GM12878 (cell line): ENCODE data around the gene GRM5. TPM values are rescaled to one million over a fixed set of nuclear protein-coding genes. Genes with fewer than 3 reads are reported as not detected.

ENCODE experiments used
- ATAC-seq: fragments of 200-7000 bp; cut with Tn5 transposase; 3 replicates; pipeline ENCODE4 v1.9.1; 2020; ENCODE audit warnings: mild to moderate bottlenecking, moderate library complexity
- BruUV-seq: library from RNA; stranded (reverse); fragments of 400-500 nt; replicated peaks from 2 replicates; lab custom pipeline; 2021; lab: Mats Ljungman, UMichigan
- CTCF ChIA-PET: fragments of 300-600 bp; sonication (Branson Sonifier 250); formaldehyde crosslinking; extraction: SDS; loops from one replicate; lab custom pipeline; 2021; ENCODE audit warnings: inconsistent platforms; lab: Yijun Ruan, JAX
- POLR2A ChIA-PET: fragments of 350-600 bp; formaldehyde crosslinking; extraction: SDS; loops from one replicate; lab custom pipeline; 2021; ENCODE audit warnings: inconsistent platforms; lab: Charles Lee
- RAD21 ChIA-PET: fragments of 300-600 bp; sonication (Branson Sonifier 250); formaldehyde crosslinking; loops from one replicate; lab custom pipeline; 2023; ENCODE audit warnings: antibody characterized with exemption; ENCODE audit not compliant: unreplicated experiment; lab: Charles Lee
- SMC1A ChIA-PET: fragments of 300-600 bp; sonication (Branson Sonifier 250); formaldehyde crosslinking; loops from one replicate; lab custom pipeline; 2023; ENCODE audit not compliant: unreplicated experiment, uncharacterized antibody; lab: Charles Lee
- DNase-seq: peaks from one replicate; pipeline ENCODE4 v3.0.0-alpha.2; 2011; ENCODE audit warnings: low read depth, low spot score
- FAIRE-seq: peaks from 3 replicates; lab custom pipeline; 2011; peaks lifted over from hg19 to GRCh38; lab: Jason Lieb, UNC
- H2AFZ ChIP-seq: 2 replicates; pipeline ENCODE4 v1.6.0; 2011; ENCODE audit warnings: low read depth, low read length, control low read depth; ENCODE audit not compliant: control insufficient read depth
- H3K27ac ChIP-seq: 2 replicates; pipeline ENCODE4 v1.5.1; 2011; ENCODE audit warnings: control low read depth; ENCODE audit not compliant: control insufficient read depth, insufficient read depth
- H3K27me3 ChIP-seq, 2 experiments: replicated peaks in 1 of 2; 2 replicates each; pipeline versions ENCODE4 v1.6.0 to v1.6.1; 2011; ENCODE audit warnings: low read length in 1 of 2; ENCODE audit not compliant: control insufficient read depth in 2 of 2, insufficient read depth in 2 of 2
- H3K36me3 ChIP-seq, 2 experiments: 2 replicates each; pipeline ENCODE4 v1.5.1; 2011; ENCODE audit warnings: low read length in 1 of 2; ENCODE audit not compliant: control insufficient read depth in 2 of 2, insufficient read depth in 2 of 2
- H3K4me1 ChIP-seq: 2 replicates; pipeline ENCODE4 v1.6.1; 2011; ENCODE audit warnings: mild to moderate bottlenecking, low read length, moderate library complexity, mixed read lengths; ENCODE audit not compliant: control insufficient read depth, insufficient read depth
- H3K4me2 ChIP-seq: 2 replicates; pipeline ENCODE4 v1.6.0; 2011; ENCODE audit warnings: control low read depth; ENCODE audit not compliant: control insufficient read depth, insufficient read depth
- H3K4me3 ChIP-seq: fragments of 200-600 bp; sonication (generic); 2 replicates; pipeline ENCODE4 v1.5.1; 2016
- H3K79me2 ChIP-seq: 2 replicates; pipeline ENCODE4 v1.6.0; 2011; ENCODE audit warnings: low read length; ENCODE audit not compliant: control insufficient read depth, insufficient read depth
- H3K9ac ChIP-seq: 2 replicates; pipeline ENCODE4 v1.8.0; 2011; ENCODE audit warnings: low read length, control low read depth, mixed read lengths; ENCODE audit not compliant: control insufficient read depth, insufficient read depth
- H3K9me3 ChIP-seq: replicated peaks from 3 replicates; pipeline ENCODE4 v1.5.1; 2011; ENCODE audit warnings: mild to moderate bottlenecking, low read length; ENCODE audit not compliant: control insufficient read depth, insufficient read depth
- H4K20me1 ChIP-seq: 2 replicates; pipeline ENCODE4 v1.6.0; 2011; ENCODE audit not compliant: control insufficient read depth, insufficient read depth
- ATF7 ChIP-seq: fragments of 450-650 bp; IDR thresholded peaks from 2 replicates; pipeline ENCODE4 v1.6.1; 2016; ENCODE audit warnings: low read depth, mild to moderate bottlenecking
- BHLHE40 ChIP-seq, 2 experiments: fragments of 450-650 bp in 1 of 2; IDR thresholded peaks; 2 replicates each; pipeline ENCODE4 v1.6.1; 2011 to 2017; ENCODE audit warnings: low read depth in 2 of 2, borderline replicate concordance in 1 of 2, improper control_type of control experiment in 1 of 2, low read length in 1 of 2, mild to moderate bottlenecking in 1 of 2
- EED ChIP-seq: sonication (generic); IDR thresholded peaks from 2 replicates; pipeline ENCODE4 v1.6.1; 2016; ENCODE audit warnings: antibody characterized with exemption, low read depth
- EGR1 ChIP-seq, 2 experiments: IDR thresholded peaks; 1 replicate in 1 of 2; 2 replicates in 1 of 2; pipeline ENCODE4 v1.6.1; 2011 to 2012; ENCODE audit warnings: low read depth in 2 of 2, low read length in 2 of 2, borderline replicate concordance in 1 of 2, mild to moderate bottlenecking in 1 of 2, moderate library complexity in 1 of 2
- ESRRA ChIP-seq: IDR thresholded peaks from 2 replicates; pipeline ENCODE4 v1.6.1; 2012; ENCODE audit warnings: mild to moderate bottlenecking, low read length, improper control_type of control experiment
- FOS ChIP-seq: IDR thresholded peaks from 3 replicates; pipeline ENCODE4 v1.6.1; 2011; ENCODE audit warnings: borderline replicate concordance; ENCODE audit not compliant: insufficient read length; ENCODE audit errors: extremely low read depth
- HCFC1 ChIP-seq: fragments of 150-350 bp; IDR thresholded peaks from 2 replicates; pipeline ENCODE4 v1.6.1; 2014; ENCODE audit warnings: low read length
- IKZF1 ChIP-seq: fragments of 450-650 bp; conservative IDR thresholded peaks from 2 replicates; pipeline ENCODE4 v1.6.1; 2017; ENCODE audit warnings: antibody characterized with exemption, mild to moderate bottlenecking
- MEF2A ChIP-seq: IDR thresholded peaks from 2 replicates; pipeline ENCODE4 v1.6.1; 2011; ENCODE audit warnings: low read depth, mild to moderate bottlenecking, low read length, moderate library complexity; ENCODE audit not compliant: insufficient read depth
- MXI1 ChIP-seq: fragments of 150-350 bp; IDR thresholded peaks from 2 replicates; pipeline ENCODE4 v1.6.1; 2011; ENCODE audit warnings: low read depth, mild to moderate bottlenecking, inconsistent platforms, low read length, improper control_type of control experiment
- MYB ChIP-seq: fragments of 150-350 bp; IDR thresholded peaks from 2 replicates; pipeline ENCODE4 v1.6.1; 2014; ENCODE audit warnings: mild to moderate bottlenecking, low read depth, low read length, borderline replicate concordance
- NBN ChIP-seq: fragments of 450-650 bp; IDR thresholded peaks from 2 replicates; pipeline ENCODE4 v1.6.1; 2016
- NR2C1 ChIP-seq: fragments of 450-650 bp; IDR thresholded peaks from 2 replicates; pipeline ENCODE4 v1.6.1; 2017; ENCODE audit warnings: antibody characterized with exemption, mild to moderate bottlenecking, moderate library complexity
- NR2F1 ChIP-seq: fragments of 450-650 bp; conservative IDR thresholded peaks from 2 replicates; pipeline ENCODE4 v1.6.1; 2017; ENCODE audit warnings: mild to moderate bottlenecking
- PAX8 ChIP-seq: fragments of 450-650 bp; IDR thresholded peaks from 2 replicates; pipeline ENCODE4 v1.6.1; 2017; ENCODE audit warnings: mild to moderate bottlenecking, moderate library complexity
- POU2F2 ChIP-seq: IDR thresholded peaks from 3 replicates; pipeline ENCODE4 v1.6.1; 2011; ENCODE audit warnings: low read depth, mild to moderate bottlenecking, low read length, borderline replicate concordance
- RUNX3 ChIP-seq: IDR thresholded peaks from 2 replicates; pipeline ENCODE4 v1.6.1; 2012; ENCODE audit warnings: low read length, inconsistent platforms
- SMAD5 ChIP-seq: IDR thresholded peaks from 2 replicates; pipeline ENCODE4 v1.6.1; 2016; ENCODE audit warnings: antibody characterized with exemption, low read depth
- in situ Hi-C: fragments of 300-500 bp; cut with MboI; formaldehyde crosslinking; loops from 9 replicates; pipeline ENCODE4 v1.14.3; 2018; ENCODE audit warnings: mixed read lengths
- intact Hi-C: fragments of 100-400 bp; cut with micrococcal nuclease; formaldehyde crosslinking; loops from one replicate; pipeline ENCODE4 v1.14.2; 2022; ENCODE audit not compliant: unreplicated experiment
- polyA plus RNA-seq, 11 experiments: library from polyadenylated mRNA; depleted of rRNA in 4 of 11; unstranded in 6 of 11; stranded (reverse) in 5 of 11; fragments of >200 nt; fragmentation: Nextera tagmentation in 4 of 11; fragmentation: Illumina TruSeq in 1 of 11; extraction: Ambion mirVana in 4 of 11; extraction: Trizol in 1 of 11; gene quantifications; 1 replicate in 1 of 11; 2 replicates in 10 of 11; pipeline versions ENCODE4 v1.2.1 to v1.2.3, GENCODE V29; 2011 to 2016; ENCODE audit warnings: inconsistent platforms in 2 of 11, missing spikeins in 2 of 11, low read depth in 1 of 11
- total RNA-seq, 4 experiments: library from RNA; depleted of rRNA in 3 of 4; stranded (reverse); fragments of >200 nt in 3 of 4; fragmentation: Illumina TruSeq in 1 of 4; extraction: Trizol in 1 of 4; gene quantifications; 2 replicates each; pipeline versions ENCODE4 v1.2.1 to v1.2.3, GENCODE V29; 2013 to 2021
- TF ChIP-seq, protein P1 (sequence below): IDR thresholded peaks from 2 replicates; pipeline ENCODE4 v1.6.1; 2012; ENCODE audit warnings: low read length, inconsistent platforms
- TF ChIP-seq, protein P2 (sequence below): fragments of 450-650 bp; IDR thresholded peaks from 2 replicates; pipeline ENCODE4 v1.6.1; 2016; ENCODE audit warnings: mild to moderate bottlenecking

The GRM5 gene
- total and polyA plus RNA-seq, 10 of the 15 experiments (the other 5 are each of a cell fraction or from before 2014, with no cell fraction given) = not detected

DNA sequence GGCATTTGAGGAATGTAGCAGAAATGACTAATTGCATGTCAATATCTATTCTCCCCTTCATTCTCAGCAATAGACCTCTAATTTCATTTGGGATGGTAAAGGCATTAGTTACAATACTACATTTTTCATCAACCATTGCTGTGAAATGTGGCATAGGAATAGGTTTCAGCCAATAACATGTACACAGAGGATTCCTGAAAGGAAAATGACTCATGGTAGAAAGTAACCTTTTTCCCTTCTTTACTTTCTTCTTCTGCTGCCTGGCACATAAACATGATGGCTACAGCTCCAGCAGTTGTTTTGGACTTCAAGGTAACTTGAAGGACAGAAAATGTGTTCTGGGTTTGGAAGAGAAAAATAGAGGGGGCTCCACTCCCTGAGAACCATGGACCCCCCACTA lies 496.4 kb downstream of the GRM5 start:
- Histone ChIP-seq H3K4me2 (no peak overlapping the region), H3K36me3 (no peaks in the 10 kb centered on the region), H3K27ac (no peak overlapping the region), H3K4me3 (no peak overlapping the region), H4K20me1 (no peaks in the 10 kb centered on the region), H3K4me1 (no peaks in the 10 kb centered on the region), H3K27me3 (peaks cover 1 to 5% of the 10 kb centered on the region in 2 experiments; a peak in 1 of 4 replicates), H3K79me2 (no peaks in the 10 kb centered on the region), H3K9ac (no peak overlapping the region), H3K9me3 (no peaks in the 10 kb centered on the region), H2AFZ (no peak overlapping the region)
- in situ Hi-C loops = no loop called here
- TF ChIP-seq MYB = no peak
- TF ChIP-seq, protein P1, sequence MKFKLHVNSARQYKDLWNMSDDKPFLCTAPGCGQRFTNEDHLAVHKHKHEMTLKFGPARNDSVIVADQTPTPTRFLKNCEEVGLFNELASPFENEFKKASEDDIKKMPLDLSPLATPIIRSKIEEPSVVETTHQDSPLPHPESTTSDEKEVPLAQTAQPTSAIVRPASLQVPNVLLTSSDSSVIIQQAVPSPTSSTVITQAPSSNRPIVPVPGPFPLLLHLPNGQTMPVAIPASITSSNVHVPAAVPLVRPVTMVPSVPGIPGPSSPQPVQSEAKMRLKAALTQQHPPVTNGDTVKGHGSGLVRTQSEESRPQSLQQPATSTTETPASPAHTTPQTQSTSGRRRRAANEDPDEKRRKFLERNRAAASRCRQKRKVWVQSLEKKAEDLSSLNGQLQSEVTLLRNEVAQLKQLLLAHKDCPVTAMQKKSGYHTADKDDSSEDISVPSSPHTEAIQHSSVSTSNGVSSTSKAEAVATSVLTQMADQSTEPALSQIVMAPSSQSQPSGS = no peak
- no peak for TF ChIP-seq PAX8
- no peak for TF ChIP-seq HCFC1
- TF ChIP-seq, protein P2, sequence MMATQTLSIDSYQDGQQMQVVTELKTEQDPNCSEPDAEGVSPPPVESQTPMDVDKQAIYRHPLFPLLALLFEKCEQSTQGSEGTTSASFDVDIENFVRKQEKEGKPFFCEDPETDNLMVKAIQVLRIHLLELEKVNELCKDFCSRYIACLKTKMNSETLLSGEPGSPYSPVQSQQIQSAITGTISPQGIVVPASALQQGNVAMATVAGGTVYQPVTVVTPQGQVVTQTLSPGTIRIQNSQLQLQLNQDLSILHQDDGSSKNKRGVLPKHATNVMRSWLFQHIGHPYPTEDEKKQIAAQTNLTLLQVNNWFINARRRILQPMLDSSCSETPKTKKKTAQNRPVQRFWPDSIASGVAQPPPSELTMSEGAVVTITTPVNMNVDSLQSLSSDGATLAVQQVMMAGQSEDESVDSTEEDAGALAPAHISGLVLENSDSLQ = no peak
- TF ChIP-seq BHLHE40 (IDR thresholded peaks at IDR 0.05; ENCODE audit: borderline replicate concordance in 1 of 2, low read depth in 2 of 2, low read length in 1 of 2) = no peak
- TF ChIP-seq IKZF1 = no peak
- no peak for TF ChIP-seq MEF2A
- TF ChIP-seq POU2F2 = no peak
- TF ChIP-seq NR2F1 = no peak
- TF ChIP-seq RUNX3 = no peak
- no peak for TF ChIP-seq SMAD5
- no peak for TF ChIP-seq EGR1 (IDR thresholded peaks at IDR 0.05; ENCODE audit: borderline replicate concordance in 1 of 2, low read depth in 2 of 2, low read length in 2 of 2)
- TF ChIP-seq ESRRA = no peak
- no peak for TF ChIP-seq NR2C1
- TF ChIP-seq EED = no peak
- TF ChIP-seq ATF7 = no peak
- no peak for TF ChIP-seq NBN
- TF ChIP-seq FOS = no peak
- no peak for TF ChIP-seq MXI1
- ATAC-seq (no peak), DNase-seq (no peak), FAIRE-seq (no peak)
- intact Hi-C loops = no loop called here
- CTCF ChIA-PET = interaction anchor here (1.6 kb wide), 1 partner anchor 17 kb away, joined by 6 read pairs; no protein-coding TSS in a partner anchor
- BruUV-seq = no TSS peak
- SMC1A ChIA-PET = interaction anchor here (0.6 kb wide), 1 partner anchor 20 kb away, joined by 3 read pairs; no protein-coding TSS in a partner anchor
- RAD21 ChIA-PET = interaction anchor here (1.5 kb wide), 1 partner anchor 10 kb away, joined by 3 read pairs; no protein-coding TSS in a partner anchor
- POLR2A ChIA-PET = no interaction called here
